Measurements from ENCODE around the gene CALY.

The CALY gene

DNA sequence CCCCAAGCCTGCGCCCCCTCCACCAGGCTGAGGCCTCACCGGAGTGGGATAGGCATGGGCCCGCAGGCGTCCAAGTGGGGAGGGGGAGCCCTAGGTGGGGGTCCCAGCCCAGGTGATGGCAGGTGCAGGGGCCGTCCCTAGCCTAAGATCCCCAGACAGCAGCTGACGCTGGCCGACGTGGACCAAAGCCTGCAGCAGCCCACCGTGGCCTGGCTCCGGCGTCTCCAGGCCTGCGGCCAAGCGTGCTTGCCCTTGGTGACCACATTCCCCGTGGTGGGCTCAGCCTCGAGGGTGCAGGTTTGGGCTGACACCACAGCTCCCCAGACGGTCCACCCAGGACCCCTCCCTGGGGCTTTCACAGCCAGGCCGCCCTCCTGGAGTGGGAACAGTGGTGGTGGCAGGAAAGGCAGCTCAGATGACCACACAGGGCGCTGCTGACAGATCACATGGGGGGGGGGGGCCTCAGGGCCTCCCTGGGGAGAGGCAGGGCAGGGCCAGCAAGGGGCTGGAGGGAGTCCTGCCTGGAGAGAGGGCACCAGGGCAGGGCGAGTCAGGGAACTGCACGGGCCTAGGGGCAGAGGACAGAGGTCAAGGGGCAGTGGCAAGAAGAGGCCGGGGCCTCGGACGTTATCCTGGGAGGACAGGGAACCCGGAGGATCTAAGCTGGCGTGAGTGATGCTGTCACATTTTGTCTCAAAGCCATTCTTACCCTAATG, 59.3 kb downstream of the CALY start:
- TF ChIP-seq, protein P1, sequence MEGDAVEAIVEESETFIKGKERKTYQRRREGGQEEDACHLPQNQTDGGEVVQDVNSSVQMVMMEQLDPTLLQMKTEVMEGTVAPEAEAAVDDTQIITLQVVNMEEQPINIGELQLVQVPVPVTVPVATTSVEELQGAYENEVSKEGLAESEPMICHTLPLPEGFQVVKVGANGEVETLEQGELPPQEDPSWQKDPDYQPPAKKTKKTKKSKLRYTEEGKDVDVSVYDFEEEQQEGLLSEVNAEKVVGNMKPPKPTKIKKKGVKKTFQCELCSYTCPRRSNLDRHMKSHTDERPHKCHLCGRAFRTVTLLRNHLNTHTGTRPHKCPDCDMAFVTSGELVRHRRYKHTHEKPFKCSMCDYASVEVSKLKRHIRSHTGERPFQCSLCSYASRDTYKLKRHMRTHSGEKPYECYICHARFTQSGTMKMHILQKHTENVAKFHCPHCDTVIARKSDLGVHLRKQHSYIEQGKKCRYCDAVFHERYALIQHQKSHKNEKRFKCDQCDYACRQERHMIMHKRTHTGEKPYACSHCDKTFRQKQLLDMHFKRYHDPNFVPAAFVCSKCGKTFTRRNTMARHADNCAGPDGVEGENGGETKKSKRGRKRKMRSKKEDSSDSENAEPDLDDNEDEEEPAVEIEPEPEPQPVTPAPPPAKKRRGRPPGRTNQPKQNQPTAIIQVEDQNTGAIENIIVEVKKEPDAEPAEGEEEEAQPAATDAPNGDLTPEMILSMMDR (IDR thresholded peaks at IDR 0.05; ENCODE audit: control extremely low read depth, extremely low read depth, low read depth, missing control alignments), result no peak
- ChIA-PET POLR2A (no interaction called here), CTCF (interaction anchor here (1.0 to 5.6 kb wide), 4 partner anchors 10 to 29 kb away, joined by 3 to 28 read pairs (median 4); no protein-coding TSS in a partner anchor)
- no peak for DNase-seq (ENCODE audit: extremely low spot score)

DNA sequence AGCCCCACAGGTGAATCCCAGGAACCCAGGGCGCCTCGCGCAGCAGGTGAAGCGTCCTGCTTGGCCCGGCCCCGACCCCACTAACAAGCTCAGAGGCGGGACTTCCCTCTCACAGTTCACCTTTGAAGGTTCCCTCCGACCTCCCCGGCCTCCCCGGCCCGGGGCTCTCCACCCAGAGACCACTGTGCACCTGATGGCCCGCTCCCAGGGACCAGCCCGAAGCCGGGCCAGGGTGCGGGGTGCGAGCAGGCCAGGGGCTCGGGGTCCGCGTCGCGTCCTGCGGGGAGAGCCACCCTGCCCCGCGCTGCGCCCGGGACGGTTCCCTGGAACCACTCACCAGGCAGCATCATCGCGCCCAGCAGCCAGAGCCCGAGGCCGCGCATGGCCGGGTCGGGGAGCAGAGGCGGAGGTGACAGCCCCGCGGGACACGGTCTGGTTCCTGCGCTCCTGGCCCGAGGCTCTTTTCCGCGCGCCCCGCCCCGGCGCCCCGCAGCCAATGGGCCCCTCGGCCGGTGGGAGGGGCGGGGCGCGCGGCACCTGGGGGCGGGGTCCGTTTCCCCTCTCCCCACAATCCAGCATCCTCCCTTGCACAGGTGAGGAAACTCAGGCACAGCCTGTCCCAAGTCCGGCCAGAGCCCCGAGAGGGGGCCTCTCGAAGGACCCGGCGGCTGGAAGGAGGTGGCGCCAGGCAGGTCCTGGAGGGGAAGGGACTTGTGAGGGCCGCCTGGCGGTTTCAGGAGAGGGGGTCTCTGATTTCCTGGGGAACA, 60.1 kb downstream of the CALY start, which contains the start of gene ADAM8:
TSS of gene ADAM8 (minus strand) at position 434 of the 767 bp plus-strand sequence. CDS start at position 383, 51 bp downstream.
- peak; percentile 93 for DNase-seq (ENCODE audit: extremely low spot score)
- CTCF ChIA-PET, result interaction anchor here (0.9 to 2.6 kb wide), 5 partner anchors 8 to 52 kb away, joined by 3 to 16 read pairs (median 5); no protein-coding TSS in a partner anchor

DNA sequence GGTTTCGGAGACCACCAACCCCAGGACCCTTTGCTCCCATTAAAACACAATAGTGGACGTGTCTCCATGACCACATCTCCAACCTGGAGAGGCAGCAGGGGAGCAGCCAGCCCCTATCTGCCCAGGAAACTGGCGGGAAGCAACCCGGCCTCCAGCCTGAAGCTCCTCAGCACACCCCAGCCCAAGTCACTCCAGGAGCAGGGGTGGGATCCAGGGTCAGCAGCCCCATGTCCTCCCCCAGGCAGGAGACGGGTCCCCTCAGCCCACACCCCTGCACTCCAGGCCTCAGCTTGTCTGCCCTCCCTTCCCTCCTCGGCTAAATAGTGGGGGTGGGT, 60.6 kb downstream of the CALY start:
- TF ChIP-seq, protein P1 (IDR thresholded peaks at IDR 0.05; ENCODE audit: control extremely low read depth, extremely low read depth, low read depth, missing control alignments), result no peak
- ChIA-PET CTCF (interaction anchor here (0.9 to 2.6 kb wide), 8 partner anchors 9 to 53 kb away, joined by 3 to 16 read pairs (median 4); no protein-coding TSS in a partner anchor), POLR2A (interaction anchor here (1.6 kb wide), 1 partner anchor 13 kb away, joined by 3 read pairs; no protein-coding TSS in a partner anchor)
- no peak for DNase-seq (ENCODE audit: extremely low spot score)

More for the DNA sequence above, 60.1 kb downstream of the CALY start, which contains the start of gene ADAM8:
- POLR2A ChIA-PET, result interaction anchor here (1.6 kb wide), 1 partner anchor 14 kb away, joined by 3 read pairs; no protein-coding TSS in a partner anchor
- TF ChIP-seq, protein P1 (IDR thresholded peaks at IDR 0.05; ENCODE audit: control extremely low read depth, extremely low read depth, low read depth, missing control alignments), result no peak

DNA sequence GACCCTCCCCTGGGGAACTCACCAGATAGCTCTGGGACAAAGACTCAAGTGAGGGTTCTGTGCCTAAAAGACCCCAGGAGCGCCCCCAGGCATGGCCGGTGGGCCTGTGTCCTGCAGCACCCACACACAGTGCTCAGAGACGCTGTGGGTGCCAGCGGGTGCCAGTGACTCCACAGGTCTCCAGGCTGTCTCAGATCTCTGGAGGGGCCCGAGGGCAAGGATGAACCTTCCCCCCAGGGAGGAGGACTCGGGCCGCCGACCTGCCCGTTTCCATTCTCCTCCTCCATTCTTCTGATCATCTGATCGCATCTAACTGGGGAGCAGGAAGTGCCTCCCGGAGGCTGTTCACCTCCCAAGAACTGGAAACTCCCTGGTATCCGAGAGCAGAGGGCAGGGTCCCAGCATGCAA, 61.0 kb downstream of the CALY start:
- ChIA-PET POLR2A (interaction anchor here (1.0 to 1.6 kb wide), 2 partner anchors 13 to 15 kb away, joined by 3 read pairs; no protein-coding TSS in a partner anchor), CTCF (interaction anchor here (0.8 to 2.6 kb wide), 11 partner anchors 9 to 39 kb away, joined by 3 to 21 read pairs (median 4); no protein-coding TSS in a partner anchor)
- TF ChIP-seq, protein P1 (IDR thresholded peaks at IDR 0.05; ENCODE audit: control extremely low read depth, extremely low read depth, low read depth, missing control alignments), result peak; percentile 42
- peak; percentile 63 for DNase-seq (ENCODE audit: extremely low spot score)

DNA sequence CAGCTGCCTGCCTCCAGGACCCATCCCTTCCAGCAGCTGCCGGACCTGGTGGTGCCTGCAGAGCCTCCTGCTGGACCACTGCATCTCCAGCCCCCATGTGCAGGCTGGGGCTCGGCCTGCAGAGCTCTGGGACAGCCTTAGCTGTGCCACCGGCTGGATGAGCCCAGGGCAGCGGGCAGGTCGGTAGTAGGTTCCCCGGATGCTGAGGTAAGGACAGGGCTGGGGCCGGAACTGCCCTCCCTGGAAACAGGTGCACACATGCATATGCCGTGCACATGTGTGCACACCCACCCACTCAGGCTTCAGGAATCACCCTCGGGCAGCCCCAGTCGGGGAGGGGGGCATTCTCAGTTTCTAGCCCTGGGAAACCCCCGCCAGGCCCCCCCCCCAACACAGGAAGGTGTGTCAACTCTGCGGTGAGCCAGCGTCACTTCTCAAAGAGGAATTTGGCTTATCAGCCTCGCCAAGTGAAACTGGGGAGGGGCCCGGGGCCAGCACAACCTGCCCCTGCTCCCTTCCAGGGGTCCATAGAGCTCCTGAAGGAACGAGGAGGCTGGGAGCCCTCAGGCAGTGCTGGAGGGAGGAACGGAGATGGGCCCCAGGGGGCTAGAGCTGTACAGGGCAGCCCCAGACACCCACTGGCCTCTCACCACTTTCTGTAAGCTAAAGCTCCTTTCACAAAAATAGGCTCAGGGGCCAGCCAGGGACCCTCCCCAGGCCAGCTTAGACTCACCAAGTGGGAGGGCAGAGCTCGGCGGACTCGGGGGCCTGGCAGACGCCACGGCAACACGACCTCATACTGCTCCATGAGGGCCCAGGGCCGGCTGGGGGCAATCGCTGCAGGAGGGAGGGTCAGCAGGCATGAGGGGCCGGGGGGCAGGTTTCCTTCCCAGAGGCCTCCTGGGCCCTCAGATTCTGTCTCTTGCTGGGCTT, 61.7 kb downstream of the CALY start:
- ChIA-PET POLR2A (interaction anchor here (0.7 to 1.6 kb wide), 3 partner anchors 12 to 102 kb away, joined by 3 read pairs; no protein-coding TSS in a partner anchor), CTCF (interaction anchor here (0.8 to 2.6 kb wide), 11 partner anchors 8 to 40 kb away, joined by 3 to 21 read pairs (median 4); no protein-coding TSS in a partner anchor)
- peak; percentile 88 for DNase-seq (ENCODE audit: extremely low spot score)
- TF ChIP-seq, protein P1 (IDR thresholded peaks at IDR 0.05; ENCODE audit: control extremely low read depth, extremely low read depth, low read depth, missing control alignments), result no peak
